ENCODE data around the gene CREB3L4.

The CREB3L4 gene

GRCh38 chr1:153932156-153933131 lies 35.3 kb upstream of the CREB3L4 start:
- ATAC-seq: no peak
- TF ChIP-seq OSR1 (CRISPR knock-in tag; IDR thresholded peaks at IDR 0.05) (no peak), ESRRG (CRISPR knock-in tag; IDR thresholded peaks at IDR 0.05) (no peak), ZNF70 (CRISPR knock-in tag; IDR thresholded peaks at IDR 0.05) (no peak), TCF4 (CRISPR knock-in tag; IDR thresholded peaks at IDR 0.05; ENCODE audit: borderline replicate concordance) (no peak)

GRCh38 chr1:153933430-153933829 lies 34.3 kb upstream of the CREB3L4 start:
- TF ChIP-seq ISL1 (CRISPR knock-in tag; IDR thresholded peaks at IDR 0.05): no peak
- ATAC-seq: no peak

GRCh38 chr1:153933955-153934354 lies 33.7 kb upstream of the CREB3L4 start:
- no peak for ATAC-seq
- TF ChIP-seq ZNF565 (CRISPR knock-in tag; conservative IDR thresholded peaks at IDR 0.05; ENCODE audit: low read depth): no peak
- TF ChIP-seq CSRNP3 (CRISPR knock-in tag; IDR thresholded peaks at IDR 0.05): no peak
- TF ChIP-seq TOX (CRISPR knock-in tag; IDR thresholded peaks at IDR 0.05; ENCODE audit: borderline replicate concordance): no peak
- no peak for TF ChIP-seq PATZ1 (CRISPR knock-in tag; IDR thresholded peaks at IDR 0.05; ENCODE audit: borderline replicate concordance)
- TF ChIP-seq POU6F1 (CRISPR knock-in tag; IDR thresholded peaks at IDR 0.05; ENCODE audit: borderline replicate concordance, low read depth): no peak

GRCh38 chr1:153934746-153935145 lies 33.0 kb upstream of the CREB3L4 start:
- no peak for ATAC-seq

GRCh38 chr1:153936011-153936802 lies 31.5 kb upstream of the CREB3L4 start:
- ATAC-seq: no peak
- TF ChIP-seq ARNTL (CRISPR knock-in tag; IDR thresholded peaks at IDR 0.05; ENCODE audit: borderline replicate concordance, low read depth) (no peak), ISL1 (CRISPR knock-in tag; IDR thresholded peaks at IDR 0.05) (no peak), GLIS3 (CRISPR knock-in tag; IDR thresholded peaks at IDR 0.05) (no peak), ZNF8 (CRISPR knock-in tag; IDR thresholded peaks at IDR 0.05) (no peak), TSHZ2 (CRISPR knock-in tag; IDR thresholded peaks at IDR 0.05) (no peak), CSDC2 (CRISPR knock-in tag; IDR thresholded peaks at IDR 0.05) (no peak)

More at GRCh38 chr1:153934746-153935145, 33.0 kb upstream of the CREB3L4 start:
- TF ChIP-seq TOX (CRISPR knock-in tag; IDR thresholded peaks at IDR 0.05; ENCODE audit: borderline replicate concordance): no peak
- TF ChIP-seq POU6F1 (CRISPR knock-in tag; IDR thresholded peaks at IDR 0.05; ENCODE audit: borderline replicate concordance, low read depth): no peak

Data from SK-N-SH treated with all-trans-retinoic acid at 6 μM for 48 hours (cell line).